Measurements from ENCODE around the gene NDRG3.
A peak's percentile ranks its signal among the peaks of the same experiment; 100 is the strongest.
"Not testable (repeated sequence)": the region's sequence is repeated elsewhere in the genome, so short reads cannot be mapped to it uniquely, and the experiment has no call there.

NDRG3 gene

GRCh38 chr20:36686504-36686903 is 59.4 kb downstream of the NDRG3 start:
- no peak for DNase-seq

DNA sequence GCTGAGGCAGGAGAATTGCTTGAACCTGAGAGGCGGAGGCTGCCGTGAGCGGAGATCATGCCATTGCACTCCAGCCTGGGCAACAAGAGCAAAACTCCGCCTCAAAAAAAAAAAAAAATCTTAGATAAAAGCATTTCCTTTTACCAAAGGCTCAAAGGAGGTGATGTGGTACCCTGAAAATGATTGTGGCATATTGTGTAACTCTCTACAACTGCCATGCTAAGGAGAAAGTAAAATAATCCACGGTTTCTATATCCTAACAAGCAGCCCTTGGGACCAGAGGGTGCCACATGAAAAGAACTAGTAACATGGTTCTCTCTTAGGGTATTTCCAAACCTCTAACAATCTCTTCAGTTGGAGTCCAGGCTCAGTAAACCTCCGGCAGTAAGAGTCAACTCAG is 61.1 kb downstream of the NDRG3 start:
- DNase-seq = no peak

DNA sequence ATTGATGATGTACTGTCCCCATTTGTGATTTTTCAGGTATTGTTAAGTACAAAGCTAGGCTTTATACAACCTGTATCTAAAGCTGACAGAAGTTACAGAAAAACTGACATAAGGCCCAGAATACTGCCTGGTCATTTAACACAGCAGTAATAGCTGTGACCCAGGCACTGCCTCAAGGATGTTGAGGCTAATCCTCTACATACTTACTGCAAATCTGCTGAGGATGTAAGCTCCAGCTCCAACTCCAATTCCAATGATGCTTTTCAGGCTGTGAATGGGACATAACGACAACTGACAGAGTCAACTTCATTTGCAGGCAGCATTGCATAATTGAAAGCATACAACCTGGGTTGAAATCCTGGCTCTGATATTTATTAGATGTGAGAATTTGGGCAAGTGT is 63.6 kb downstream of the NDRG3 start:
- no peak for DNase-seq

GRCh38 chr20:36677422-36677771 is 68.5 kb downstream of the NDRG3 start:
- no peak for DNase-seq

GRCh38 chr20:36676701-36677421 is 69.0 kb downstream of the NDRG3 start:
- DNase-seq = no peak

GRCh38 chr20:36675545-36675944 is 70.3 kb downstream of the NDRG3 start:
- DNase-seq = not testable (repeated sequence)

DNA sequence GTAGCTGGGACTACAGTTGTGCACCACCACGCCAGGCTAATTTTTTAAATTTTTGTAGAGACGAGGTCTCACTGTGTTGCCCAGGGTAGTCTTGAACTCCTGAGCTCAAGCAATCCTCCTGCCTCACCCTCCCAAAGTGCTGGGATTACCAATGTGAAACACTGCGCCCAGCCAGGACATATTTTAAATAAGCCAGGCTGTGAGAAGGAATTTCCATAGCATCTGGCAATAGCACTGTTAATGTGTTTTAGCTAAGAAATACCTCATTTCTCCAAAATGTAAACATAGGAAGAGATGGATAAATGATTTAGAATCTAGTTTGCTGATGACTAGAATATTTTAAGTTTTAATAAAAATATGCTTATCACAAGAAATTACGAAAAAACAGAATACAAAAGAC is 72.9 kb downstream of the NDRG3 start:
- no peak for DNase-seq

- peak; percentile 43 for DNase-seq
Measured at GRCh38 chr20:36670665-36671357, 75.1 kb downstream of the NDRG3 start.

- DNase-seq = no peak
Measured at GRCh38 chr20:36666181-36666740, 79.6 kb downstream of the NDRG3 start.

GRCh38 chr20:36663031-36663430 is 82.9 kb downstream of the NDRG3 start:
- DNase-seq = no peak

DNA sequence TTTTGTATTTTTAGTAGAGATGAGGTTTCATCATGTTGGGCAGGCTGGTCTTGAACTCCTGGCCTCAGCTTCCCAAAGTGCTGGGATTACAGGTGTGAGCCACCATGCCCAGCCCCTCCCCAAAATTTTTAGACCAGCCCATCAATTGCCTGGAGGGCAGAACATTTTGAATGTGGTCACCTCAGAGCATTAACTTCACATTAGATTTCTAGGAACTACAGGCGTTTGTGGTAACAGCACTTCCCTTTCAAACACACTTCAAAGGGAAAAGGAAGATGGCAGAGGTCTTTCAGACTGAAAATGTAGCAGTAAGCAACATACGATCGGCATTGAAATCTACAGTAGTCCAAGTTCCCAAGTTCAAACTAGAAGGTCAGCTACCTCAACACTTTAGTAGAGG is 87.6 kb downstream of the NDRG3 start:
- no peak for DNase-seq

- no peak for DNase-seq
Measured at GRCh38 chr20:36656733-36657132, 89.2 kb downstream of the NDRG3 start.

GRCh38 chr20:36655004-36655403 is 90.9 kb downstream of the NDRG3 start:
- DNase-seq = no peak

- DNase-seq = no peak
Measured at GRCh38 chr20:36654506-36654905, 91.4 kb downstream of the NDRG3 start.

- no peak for DNase-seq
Measured at GRCh38 chr20:36653456-36653855, 92.4 kb downstream of the NDRG3 start.

DNA sequence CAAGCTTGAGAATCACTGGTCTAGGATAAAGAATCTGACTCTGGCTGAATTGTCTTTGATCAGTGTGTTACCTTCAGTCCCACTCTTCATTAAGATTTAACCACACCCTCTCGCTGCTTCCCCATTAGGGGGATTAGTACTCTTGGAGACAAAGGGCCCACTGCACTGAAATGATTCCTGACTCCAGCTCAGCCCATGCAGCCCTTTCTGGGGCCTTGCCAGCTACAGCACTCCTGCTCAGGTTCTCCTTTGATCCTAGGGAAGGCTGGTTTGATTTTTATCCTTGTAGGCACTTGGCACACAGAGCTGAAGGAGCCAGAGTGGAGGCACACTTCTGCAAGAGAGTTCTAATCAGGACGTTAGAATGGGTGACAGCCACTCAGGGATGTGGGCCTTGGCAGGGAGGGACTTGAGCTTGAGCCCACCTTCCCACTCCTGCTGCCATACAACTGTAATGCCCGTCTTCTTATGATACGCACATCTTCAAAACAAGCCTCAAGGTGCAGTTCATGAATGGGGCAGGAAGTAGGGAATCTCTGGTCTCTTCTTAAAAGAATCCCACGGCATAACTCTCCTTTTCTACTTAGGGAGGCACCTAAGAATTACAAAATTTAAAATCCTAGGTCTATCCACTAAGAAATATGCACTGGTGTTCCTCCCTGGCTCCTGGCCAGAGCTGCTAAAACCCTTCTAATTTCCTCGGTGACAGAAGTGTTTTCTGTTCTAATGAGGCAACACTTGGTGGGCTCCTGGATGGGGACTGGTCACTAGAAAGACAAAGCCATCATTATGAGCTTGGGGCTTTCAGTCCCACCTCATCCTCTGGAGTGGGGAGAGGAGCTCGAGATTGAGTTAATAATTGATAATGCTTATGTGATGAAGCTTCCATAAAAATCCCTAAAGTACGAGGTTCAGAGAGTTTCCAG is 98.4 kb downstream of the NDRG3 start:
- DNase-seq = no peak

GRCh38 chr20:36646678-36647077 is 99.2 kb downstream of the NDRG3 start:
- peak; percentile 11 for DNase-seq

- no peak for DNase-seq
Measured at GRCh38 chr20:36645998-36646397, 99.9 kb downstream of the NDRG3 start, which contains the start of gene SLA2. SLA2 (minus strand) TSS chr20:36646196; CDS start chr20:36641335, 4,861 bp downstream.

DNA sequence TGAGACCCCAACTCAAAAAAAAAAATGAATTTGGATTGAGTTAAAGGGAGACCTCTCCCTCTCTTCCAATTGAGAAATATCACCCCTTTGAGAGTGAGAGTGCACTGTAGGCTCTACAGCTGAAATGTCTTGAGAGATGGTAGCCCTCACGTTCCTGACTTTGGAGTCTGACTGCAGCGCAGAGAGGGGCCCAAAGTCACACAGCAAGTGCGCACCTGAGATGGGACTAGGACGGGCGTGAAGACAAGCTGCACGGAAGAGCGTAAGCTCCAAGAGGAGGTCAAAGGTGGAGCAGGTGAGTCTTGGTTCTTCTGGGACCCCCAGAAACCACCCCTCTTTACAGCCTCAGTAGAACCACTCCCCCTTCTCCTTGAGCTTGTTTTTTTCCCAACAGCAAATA is 100.5 kb downstream of the NDRG3 start:
- DNase-seq = no peak

DNA sequence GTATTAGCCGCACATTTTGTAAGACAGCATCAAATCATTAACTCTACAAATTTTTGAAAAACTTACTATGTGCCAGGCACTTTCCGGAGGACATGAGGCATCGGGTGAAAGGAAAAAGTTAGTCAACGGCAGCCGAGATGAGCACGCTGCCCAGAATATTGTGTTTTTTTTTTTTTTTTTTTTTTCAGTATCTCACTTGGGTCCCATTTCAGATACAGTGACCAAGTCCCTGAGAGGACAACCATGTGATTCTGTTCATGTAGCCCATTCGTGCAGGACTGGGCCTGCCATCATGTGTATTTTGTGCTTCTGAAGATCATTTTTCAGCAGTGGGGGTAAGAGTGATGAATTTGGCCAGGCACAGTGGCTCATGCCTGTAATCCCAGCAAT is 101.2 kb downstream of the NDRG3 start:
- no peak for DNase-seq

GRCh38 chr20:36644032-36644705 is 101.7 kb downstream of the NDRG3 start:
- peak; percentile 6 for DNase-seq

- no peak for DNase-seq
Measured at GRCh38 chr20:36642136-36642535, 103.8 kb downstream of the NDRG3 start.

GRCh38 chr20:36641506-36641843 is 104.4 kb downstream of the NDRG3 start:
- DNase-seq = no peak
